HepG2 (cell line): ENCODE data around the gene MXD1. TPM values are rescaled to one million over a fixed set of nuclear protein-coding genes. Genes with fewer than 3 reads are reported as not detected.

Experiments
- ATAC-seq: fragments of 200-7000 bp; cut with Tn5 transposase; 3 replicates; pipeline ENCODE4 v1.9.1; 2020; ENCODE audit warnings: mild to moderate bottlenecking, moderate library complexity
- BruUV-seq: library from RNA; stranded (reverse); fragments of 400-500 nt; replicated peaks from 2 replicates; lab custom pipeline; 2021; lab: Mats Ljungman, UMichigan
- CTCF ChIA-PET: fragments of 300-600 bp; formaldehyde crosslinking; extraction: SDS; loops from one replicate; lab custom pipeline; 2021; ENCODE audit warnings: low total read pairs, inconsistent platforms, low intra/inter-chr PET ratio; lab: Yijun Ruan, JAX
- POLR2A ChIA-PET: fragments of 350-600 bp; sonication (Branson Sonifier 250); formaldehyde crosslinking; loops from one replicate; lab custom pipeline; 2020; ENCODE audit warnings: antibody characterized with exemption, inconsistent platforms; lab: Yijun Ruan, JAX
- DNase-seq: peaks from one replicate; pipeline ENCODE4 v3.0.0-alpha.2; 2015; ENCODE audit warnings: low spot score
- FAIRE-seq: peaks from 3 replicates; lab custom pipeline; 2011; peaks lifted over from hg19 to GRCh38; lab: Jason Lieb, UNC
- H2AFZ ChIP-seq: one replicate; pipeline ENCODE4 v1.6.1; 2011; ENCODE audit warnings: low read length, inconsistent platforms
- H3K27ac ChIP-seq: fragments of 300-600 bp; 3 replicates; pipeline ENCODE4 v1.8.0; 2011; ENCODE audit warnings: mixed run types, mild to moderate bottlenecking, mixed read lengths, low read length, inconsistent platforms; ENCODE audit not compliant: insufficient read depth; ENCODE audit errors: extremely low read length
- H3K27me3 ChIP-seq, 2 experiments: fragments of 200-600 bp in 1 of 2; 2 replicates in 1 of 2; 3 replicates in 1 of 2; pipeline versions ENCODE4 v1.6.0 to v1.8.0; 2011; ENCODE audit warnings: low read length in 2 of 2, mild to moderate bottlenecking in 2 of 2, moderate library complexity in 2 of 2, inconsistent platforms in 1 of 2; ENCODE audit not compliant: insufficient read depth in 2 of 2, control insufficient read depth in 1 of 2
- H3K36me3 ChIP-seq, 2 experiments: fragments of 200-600 bp in 1 of 2; replicated peaks in 1 of 2; 2 replicates in 1 of 2; 3 replicates in 1 of 2; pipeline versions ENCODE4 v1.5.1 to v1.8.0; 2011; ENCODE audit warnings: low read length in 2 of 2, inconsistent platforms in 1 of 2; ENCODE audit not compliant: insufficient read depth in 2 of 2, control insufficient read depth in 1 of 2
- H3K4me1 ChIP-seq: 2 replicates; pipeline ENCODE4 v1.5.1; 2012; ENCODE audit warnings: low read length, inconsistent platforms; ENCODE audit not compliant: insufficient read depth
- H3K4me2 ChIP-seq: 2 replicates; pipeline ENCODE4 v1.6.0; 2011; ENCODE audit warnings: low read depth, low read length, inconsistent platforms
- H3K4me3 ChIP-seq, 3 experiments: fragments of 200-600 bp in 1 of 3; sonication (generic), shearing (Covaris generic) in 1 of 3; replicated peaks in 1 of 3; 2 replicates each; pipeline ENCODE4 v1.5.1; 2011 to 2016; ENCODE audit warnings: low read length in 3 of 3, inconsistent platforms in 2 of 3, low read depth in 2 of 3, mild to moderate bottlenecking in 2 of 3, control low read depth in 1 of 3, mixed read lengths in 1 of 3; ENCODE audit not compliant: insufficient read depth in 1 of 3
- H3K79me2 ChIP-seq: one replicate; pipeline ENCODE4 v1.6.1; 2011; ENCODE audit warnings: low read length, inconsistent platforms; ENCODE audit not compliant: insufficient read depth
- H3K9ac ChIP-seq: 2 replicates; pipeline ENCODE4 v1.6.0; 2011; ENCODE audit warnings: mild to moderate bottlenecking, low read depth, low read length, inconsistent platforms; ENCODE audit not compliant: insufficient read depth
- H3K9me3 ChIP-seq: 2 replicates; pipeline ENCODE4 v1.5.1; 2012; ENCODE audit warnings: mild to moderate bottlenecking, low read length
- H4K20me1 ChIP-seq: 2 replicates; pipeline ENCODE4 v1.6.0; 2011; ENCODE audit warnings: inconsistent platforms, mild to moderate bottlenecking, low read length, moderate library complexity; ENCODE audit not compliant: insufficient read depth
- GPN1 ChIP-seq: sonication (generic); formaldehyde crosslinking; IDR thresholded peaks from 2 replicates; pipeline ENCODE4 v1.5.1; 2020; ENCODE audit warnings: missing genetic modification reagents, borderline replicate concordance
- NFKB2 ChIP-seq: sonication (generic); formaldehyde crosslinking; IDR thresholded peaks from 2 replicates; pipeline ENCODE4 v1.4.0; 2020; ENCODE audit warnings: missing genetic modification reagents, borderline replicate concordance
- PAX8 ChIP-seq: sonication (generic); formaldehyde crosslinking; IDR thresholded peaks from 2 replicates; pipeline ENCODE4 v1.8.0; 2022; ENCODE audit warnings: mild to moderate bottlenecking, missing genetic modification reagents, borderline replicate concordance
- WGBS: methylation state at CpG from one replicate; pipeline ENCODE4 v1.1.6; 2017; ENCODE audit warnings: low lambda C conversion rate; 5-methylcytosine and 5-hydroxymethylcytosine counted together
- in situ Hi-C: cut with HindIII; loops from 2 replicates; pipeline ENCODE4 v1.10.0; 2017; ENCODE audit warnings: low pct_unique_long_range_greater_than_20kb; ENCODE audit not compliant: extremely low pct_ligation_motif_present
- intact Hi-C: fragments of 100-400 bp; cut with micrococcal nuclease; formaldehyde crosslinking; loops from one replicate; pipeline ENCODE4 v1.10.0; 2022; ENCODE audit not compliant: unreplicated experiment
- polyA plus RNA-seq, 8 experiments: library from polyadenylated mRNA; depleted of rRNA in 3 of 8; stranded (reverse) in 7 of 8; unstranded in 1 of 8; fragments of >200 nt; fragmentation: Illumina TruSeq in 4 of 8; extraction: Trizol in 4 of 8; gene quantifications; 2 replicates each; pipeline versions ENCODE4 v1.2.1 to v1.2.3, GENCODE V29; 2011 to 2016; ENCODE audit warnings: low read depth in 4 of 8, missing spikeins in 1 of 8, mixed read lengths in 1 of 8; ENCODE audit not compliant: insufficient read depth in 1 of 8
- total RNA-seq, 5 experiments: library from RNA; depleted of rRNA; stranded (reverse); fragments of >200 nt; fragmentation: Illumina TruSeq; extraction: Trizol; gene quantifications; 2 replicates each; pipeline ENCODE4 v1.2.3, GENCODE V29; 2016; ENCODE audit warnings: low read depth in 1 of 5
- TF ChIP-seq, protein P1 (sequence below): IDR thresholded peaks from 2 replicates; pipeline ENCODE4 v1.6.1; 2016; ENCODE audit warnings: low read depth, missing genetic modification reagents, missing compliant biosample characterization
- TF ChIP-seq, protein P2 (sequence below): sonication (generic); formaldehyde crosslinking; conservative IDR thresholded peaks from 2 replicates; pipeline ENCODE4 v1.8.0; 2022; ENCODE audit warnings: mild to moderate bottlenecking, moderate library complexity, missing genetic modification reagents

Gene MXD1
- total and polyA plus RNA-seq, 2 of the 13 experiments (the other 11 are each of a cell fraction or from before 2014, with no cell fraction given) = 6.4 to 14.9 TPM

- Histone ChIP-seq H3K27me3 (no peaks in the 10 kb centered on the region; a peak in 1 of 5 replicates), H3K9me3 (no peaks in the 10 kb centered on the region), H3K9ac (no peak overlapping the region), H3K27ac (no peak overlapping the region), H4K20me1 (no peaks in the 10 kb centered on the region), H3K4me2 (no peak overlapping the region), H3K79me2 (no peaks in the 10 kb centered on the region), H2AFZ (no peak overlapping the region), H3K4me1 (peaks cover 10% of the 10 kb centered on the region), H3K36me3 (no peaks in the 10 kb centered on the region), H3K4me3 (no peak overlapping the region)
- TF ChIP-seq GPN1 (CRISPR knock-in tag) (no peak), NFKB2 (no peak), PAX8 (CRISPR knock-in tag) (no peak)
- TF ChIP-seq, protein P1, sequence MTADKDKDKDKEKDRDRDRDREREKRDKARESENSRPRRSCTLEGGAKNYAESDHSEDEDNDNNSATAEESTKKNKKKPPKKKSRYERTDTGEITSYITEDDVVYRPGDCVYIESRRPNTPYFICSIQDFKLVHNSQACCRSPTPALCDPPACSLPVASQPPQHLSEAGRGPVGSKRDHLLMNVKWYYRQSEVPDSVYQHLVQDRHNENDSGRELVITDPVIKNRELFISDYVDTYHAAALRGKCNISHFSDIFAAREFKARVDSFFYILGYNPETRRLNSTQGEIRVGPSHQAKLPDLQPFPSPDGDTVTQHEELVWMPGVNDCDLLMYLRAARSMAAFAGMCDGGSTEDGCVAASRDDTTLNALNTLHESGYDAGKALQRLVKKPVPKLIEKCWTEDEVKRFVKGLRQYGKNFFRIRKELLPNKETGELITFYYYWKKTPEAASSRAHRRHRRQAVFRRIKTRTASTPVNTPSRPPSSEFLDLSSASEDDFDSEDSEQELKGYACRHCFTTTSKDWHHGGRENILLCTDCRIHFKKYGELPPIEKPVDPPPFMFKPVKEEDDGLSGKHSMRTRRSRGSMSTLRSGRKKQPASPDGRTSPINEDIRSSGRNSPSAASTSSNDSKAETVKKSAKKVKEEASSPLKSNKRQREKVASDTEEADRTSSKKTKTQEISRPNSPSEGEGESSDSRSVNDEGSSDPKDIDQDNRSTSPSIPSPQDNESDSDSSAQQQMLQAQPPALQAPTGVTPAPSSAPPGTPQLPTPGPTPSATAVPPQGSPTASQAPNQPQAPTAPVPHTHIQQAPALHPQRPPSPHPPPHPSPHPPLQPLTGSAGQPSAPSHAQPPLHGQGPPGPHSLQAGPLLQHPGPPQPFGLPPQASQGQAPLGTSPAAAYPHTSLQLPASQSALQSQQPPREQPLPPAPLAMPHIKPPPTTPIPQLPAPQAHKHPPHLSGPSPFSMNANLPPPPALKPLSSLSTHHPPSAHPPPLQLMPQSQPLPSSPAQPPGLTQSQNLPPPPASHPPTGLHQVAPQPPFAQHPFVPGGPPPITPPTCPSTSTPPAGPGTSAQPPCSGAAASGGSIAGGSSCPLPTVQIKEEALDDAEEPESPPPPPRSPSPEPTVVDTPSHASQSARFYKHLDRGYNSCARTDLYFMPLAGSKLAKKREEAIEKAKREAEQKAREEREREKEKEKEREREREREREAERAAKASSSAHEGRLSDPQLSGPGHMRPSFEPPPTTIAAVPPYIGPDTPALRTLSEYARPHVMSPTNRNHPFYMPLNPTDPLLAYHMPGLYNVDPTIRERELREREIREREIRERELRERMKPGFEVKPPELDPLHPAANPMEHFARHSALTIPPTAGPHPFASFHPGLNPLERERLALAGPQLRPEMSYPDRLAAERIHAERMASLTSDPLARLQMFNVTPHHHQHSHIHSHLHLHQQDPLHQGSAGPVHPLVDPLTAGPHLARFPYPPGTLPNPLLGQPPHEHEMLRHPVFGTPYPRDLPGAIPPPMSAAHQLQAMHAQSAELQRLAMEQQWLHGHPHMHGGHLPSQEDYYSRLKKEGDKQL = no peak
- TF ChIP-seq, protein P2, sequence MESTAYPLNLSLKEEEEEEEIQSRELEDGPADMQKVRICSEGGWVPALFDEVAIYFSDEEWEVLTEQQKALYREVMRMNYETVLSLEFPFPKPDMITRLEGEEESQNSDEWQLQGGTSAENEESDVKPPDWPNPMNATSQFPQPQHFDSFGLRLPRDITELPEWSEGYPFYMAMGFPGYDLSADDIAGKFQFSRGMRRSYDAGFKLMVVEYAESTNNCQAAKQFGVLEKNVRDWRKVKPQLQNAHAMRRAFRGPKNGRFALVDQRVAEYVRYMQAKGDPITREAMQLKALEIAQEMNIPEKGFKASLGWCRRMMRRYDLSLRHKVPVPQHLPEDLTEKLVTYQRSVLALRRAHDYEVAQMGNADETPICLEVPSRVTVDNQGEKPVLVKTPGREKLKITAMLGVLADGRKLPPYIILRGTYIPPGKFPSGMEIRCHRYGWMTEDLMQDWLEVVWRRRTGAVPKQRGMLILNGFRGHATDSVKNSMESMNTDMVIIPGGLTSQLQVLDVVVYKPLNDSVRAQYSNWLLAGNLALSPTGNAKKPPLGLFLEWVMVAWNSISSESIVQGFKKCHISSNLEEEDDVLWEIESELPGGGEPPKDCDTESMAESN = no peak
- no TSS peak for BruUV-seq
- DNase-seq (no peak), ATAC-seq (no peak), FAIRE-seq (no peak)
- CTCF ChIA-PET = no interaction called here
- intact Hi-C loops (no loop called here), in situ Hi-C loops (no loop called here)
- POLR2A ChIA-PET = no interaction called here
- WGBS = 88% methylated on average over 5 of the region's 5 CpGs
Measured at GRCh38 chr2:69988086-69988635, 73.3 kb downstream of the MXD1 start.
